Brain pericyte (primary cell): ENCODE data around the gene RAD1.
"Not testable (repeated sequence)": the region's sequence is repeated elsewhere in the genome, so short reads cannot be mapped to it uniquely, and the experiment has no call there.

Experiments
- DNase-seq: peaks from one replicate; pipeline ENCODE4 v3.0.0-alpha.2; 2012; ENCODE audit warnings: low read depth, low spot score

Gene RAD1, protein sequence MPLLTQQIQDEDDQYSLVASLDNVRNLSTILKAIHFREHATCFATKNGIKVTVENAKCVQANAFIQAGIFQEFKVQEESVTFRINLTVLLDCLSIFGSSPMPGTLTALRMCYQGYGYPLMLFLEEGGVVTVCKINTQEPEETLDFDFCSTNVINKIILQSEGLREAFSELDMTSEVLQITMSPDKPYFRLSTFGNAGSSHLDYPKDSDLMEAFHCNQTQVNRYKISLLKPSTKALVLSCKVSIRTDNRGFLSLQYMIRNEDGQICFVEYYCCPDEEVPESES

DNA sequence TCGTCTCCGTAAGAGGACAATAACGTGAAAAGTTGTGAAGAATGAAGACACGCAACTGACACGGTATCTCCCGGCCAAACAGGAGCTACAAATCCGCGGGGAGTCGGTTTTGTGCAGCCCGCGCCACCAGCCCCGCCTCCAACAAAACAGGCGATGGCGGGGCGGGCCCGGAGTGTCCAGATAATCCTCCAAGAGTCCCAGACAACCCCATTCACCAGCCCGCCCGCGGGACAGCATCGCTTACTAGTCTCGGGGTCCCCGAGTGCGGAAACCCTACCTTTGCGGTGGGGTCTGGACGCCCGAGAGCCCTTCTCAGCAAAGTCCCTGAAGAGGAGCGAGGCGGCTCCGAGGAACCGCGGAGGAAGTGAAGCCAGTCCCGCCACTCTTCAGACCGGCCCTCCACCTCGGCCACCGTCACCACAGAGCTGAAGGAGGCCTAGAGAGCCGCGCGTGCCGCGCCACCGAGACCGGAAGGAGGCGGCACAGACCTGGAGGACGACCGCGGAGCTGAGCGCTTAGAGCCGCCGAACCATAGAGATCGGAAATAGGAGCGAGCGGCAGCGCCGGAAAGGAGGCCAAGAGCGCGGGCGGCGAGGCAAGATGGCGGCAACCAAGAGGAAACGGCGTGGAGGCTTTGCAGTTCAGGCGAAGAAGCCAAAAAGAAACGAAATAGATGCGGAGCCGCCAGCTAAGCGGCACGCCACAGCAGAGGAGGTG, at the start of gene RAD1, which contains the start of gene BRIX1:
RAD1 (minus strand) TSS at position 366 of the 717 bp plus-strand sequence. CDS start 612 bp downstream, outside the sequence.
BRIX1 (plus strand) TSS at position 573 of the 717 bp plus-strand sequence; CDS start at position 601, 28 bp downstream.
- peak; percentile 91 for DNase-seq

DNA sequence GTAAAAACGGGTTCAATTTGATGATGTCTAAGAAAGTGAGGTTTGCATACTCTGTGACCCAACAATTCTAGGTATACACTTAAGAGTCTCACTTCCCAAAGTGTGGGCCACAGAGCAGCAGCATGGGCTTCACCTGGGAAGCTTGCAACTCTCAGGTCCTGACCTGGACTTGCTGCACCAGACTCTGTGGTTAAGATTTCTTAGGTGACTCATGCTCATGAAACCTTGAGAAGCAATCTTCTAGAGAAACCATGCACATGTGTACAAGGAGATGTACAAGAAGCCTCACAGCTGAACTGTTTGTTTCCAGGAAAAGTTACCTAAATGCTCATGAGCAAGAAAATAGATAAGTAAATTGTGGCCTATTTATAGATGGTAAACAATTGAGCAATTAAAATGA, 44.0 kb upstream of the RAD1 start:
- no peak for DNase-seq

DNA sequence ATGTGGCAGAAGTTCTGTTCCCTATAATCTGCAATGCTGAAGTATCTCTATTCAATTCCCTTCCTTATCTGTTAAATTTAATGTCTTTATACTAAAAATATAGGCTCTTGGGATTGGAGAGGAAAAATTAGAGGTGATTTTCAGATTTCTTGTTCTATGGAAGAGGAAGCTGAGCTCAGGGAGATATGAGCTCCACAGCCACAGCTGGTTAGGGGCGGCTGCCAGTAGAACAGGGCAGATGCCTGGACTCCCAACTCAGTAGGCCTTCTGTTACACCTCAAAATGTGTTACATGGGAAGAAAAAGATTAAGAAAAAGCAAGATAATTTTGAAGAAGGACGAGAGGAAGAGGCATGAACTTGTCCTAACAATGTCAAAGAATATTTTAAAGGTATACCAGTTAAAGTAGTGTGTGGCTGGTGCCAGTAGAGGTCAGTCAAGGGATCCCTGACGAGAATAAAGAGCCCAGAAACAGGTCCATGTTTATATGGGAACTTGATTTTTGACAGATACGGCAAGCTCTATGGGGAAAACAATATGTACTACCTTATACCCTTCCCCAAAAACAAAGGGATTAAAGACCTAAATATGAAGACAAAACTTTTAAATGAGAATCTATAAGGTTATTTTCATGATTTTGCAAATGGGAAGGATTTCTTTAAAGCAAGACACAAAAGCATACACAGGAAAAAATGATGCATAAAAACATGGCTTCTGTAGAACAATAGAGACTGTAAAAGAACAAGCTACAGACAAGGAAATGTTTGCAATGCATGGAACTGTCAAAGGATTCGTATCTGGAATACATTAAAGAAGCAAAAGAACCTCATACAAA, 42.8 kb upstream of the RAD1 start:
- DNase-seq: no peak

DNA sequence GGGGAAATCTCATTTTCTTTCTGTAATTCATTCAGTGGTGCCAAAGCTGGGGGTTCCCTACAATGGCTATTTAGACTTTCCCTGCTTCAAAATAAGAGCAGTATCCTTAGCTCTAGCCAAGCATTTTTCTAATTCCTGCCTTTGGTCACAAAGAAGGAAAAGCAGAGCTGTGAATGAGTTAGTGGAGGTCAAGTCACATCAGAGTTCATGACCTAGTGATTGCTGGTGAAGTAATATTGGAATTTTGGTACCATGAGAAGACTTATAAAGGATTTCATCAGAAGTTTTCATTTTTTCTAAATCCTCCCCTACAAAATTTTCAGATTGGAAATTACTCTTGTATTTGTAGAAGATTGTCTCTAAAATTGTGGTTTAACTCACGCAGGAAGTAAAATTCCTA, 42.0 kb upstream of the RAD1 start:
- no peak for DNase-seq

DNA sequence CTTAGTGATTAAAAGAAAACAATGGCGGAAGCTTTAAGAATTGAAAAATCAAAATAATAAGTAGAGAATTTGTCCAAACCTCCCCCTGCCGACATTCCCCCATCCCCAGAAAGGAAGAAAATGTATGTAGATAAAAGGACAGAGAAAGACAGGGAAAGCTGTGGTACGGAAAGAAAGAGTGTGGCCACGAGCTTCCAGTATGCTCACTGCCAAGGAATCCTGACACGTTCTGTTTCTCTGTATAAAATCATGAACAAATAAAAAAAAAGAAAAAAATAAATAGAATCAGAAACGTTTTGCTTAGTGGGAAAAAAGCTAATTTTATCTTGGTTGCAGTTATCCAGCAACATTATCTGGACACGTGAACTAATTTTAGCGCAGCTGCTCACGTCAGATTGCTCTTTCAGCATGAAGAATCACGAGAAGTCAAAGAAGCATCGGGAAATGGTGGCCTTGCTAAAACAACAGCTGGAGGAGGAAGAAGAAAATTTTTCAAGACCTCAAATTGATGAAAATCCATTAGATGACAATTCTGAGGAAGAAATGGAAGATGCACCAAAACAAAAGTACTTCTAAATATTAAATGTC, 29.2 kb upstream of the RAD1 start:
- no peak for DNase-seq

DNA sequence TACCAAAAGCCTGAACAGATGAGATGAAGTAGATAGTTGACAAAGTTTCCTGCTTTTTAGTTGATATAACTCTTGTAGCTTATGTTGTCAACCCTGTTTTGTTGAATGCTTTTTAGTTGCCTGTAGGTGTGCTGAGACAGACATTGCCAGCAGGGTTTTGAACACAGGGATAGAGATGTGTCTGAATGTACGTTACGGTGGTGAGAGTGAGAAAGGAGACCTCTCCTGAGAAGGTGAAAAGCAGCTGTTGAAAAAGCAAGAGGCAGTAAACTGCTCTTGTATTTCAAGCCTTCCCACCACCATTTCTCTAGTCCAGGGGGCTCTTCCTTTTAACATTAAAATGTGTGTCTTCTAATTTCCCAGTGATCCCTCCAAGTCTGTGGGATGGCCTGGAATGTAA, 28.7 kb upstream of the RAD1 start:
- DNase-seq: no peak

DNA sequence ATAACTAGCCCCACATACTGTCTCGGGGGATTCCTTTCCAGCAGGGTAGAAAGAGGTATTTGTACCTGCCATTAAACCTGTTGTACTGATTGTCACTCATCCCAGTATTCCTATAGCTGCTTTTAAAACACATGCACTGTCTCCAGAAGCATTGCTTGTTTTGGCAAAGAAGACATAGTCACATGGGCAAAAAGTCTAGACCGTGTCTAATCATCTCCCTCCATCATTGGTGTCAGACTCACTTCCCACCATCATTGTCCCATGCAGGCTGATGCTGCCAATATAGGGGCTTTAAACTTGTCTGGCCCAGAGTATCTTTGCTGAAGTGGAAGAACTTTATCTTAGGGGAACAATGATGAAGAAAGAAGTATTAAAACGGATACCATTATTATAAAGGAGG, 26.6 kb upstream of the RAD1 start:
- DNase-seq: no peak

DNA sequence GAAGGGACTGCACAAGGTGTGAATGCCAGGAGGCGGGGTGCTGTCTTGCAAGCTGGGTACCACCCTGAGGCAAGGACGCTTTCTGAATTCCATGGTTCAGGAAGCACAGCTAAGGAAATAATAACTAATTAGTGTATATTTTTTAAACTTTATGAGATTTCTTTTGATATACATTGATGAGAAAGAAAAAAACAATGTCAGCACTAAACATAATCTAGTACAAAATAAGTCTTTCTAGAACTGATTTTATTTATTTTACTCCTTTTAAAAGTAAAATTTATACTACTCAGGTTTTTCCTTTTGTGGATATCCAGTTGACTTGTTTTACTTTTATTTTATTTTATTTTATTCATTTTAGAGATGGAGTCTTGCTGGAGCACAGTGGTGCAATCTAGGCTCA, 17.6 kb upstream of the RAD1 start:
- no peak for DNase-seq

DNA sequence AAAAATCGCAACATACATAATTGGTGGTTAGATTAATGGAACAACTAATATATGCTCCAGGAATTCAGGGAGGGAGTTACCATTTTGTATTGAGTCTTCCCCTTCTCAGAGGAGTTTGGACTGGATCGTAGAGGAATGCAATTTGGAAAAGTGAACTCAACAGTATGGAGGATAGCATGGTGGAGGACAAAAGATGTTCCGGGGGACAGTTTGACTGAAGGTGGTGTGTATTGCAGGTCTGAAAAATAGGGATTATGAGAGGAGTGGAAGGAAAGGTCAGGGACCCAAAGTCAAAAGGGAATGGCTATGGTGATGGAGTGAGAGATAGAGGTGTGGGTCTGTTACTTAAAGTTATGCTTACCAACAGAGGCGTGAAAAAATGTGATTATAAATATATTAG, 15.6 kb upstream of the RAD1 start:
- no peak for DNase-seq

DNA sequence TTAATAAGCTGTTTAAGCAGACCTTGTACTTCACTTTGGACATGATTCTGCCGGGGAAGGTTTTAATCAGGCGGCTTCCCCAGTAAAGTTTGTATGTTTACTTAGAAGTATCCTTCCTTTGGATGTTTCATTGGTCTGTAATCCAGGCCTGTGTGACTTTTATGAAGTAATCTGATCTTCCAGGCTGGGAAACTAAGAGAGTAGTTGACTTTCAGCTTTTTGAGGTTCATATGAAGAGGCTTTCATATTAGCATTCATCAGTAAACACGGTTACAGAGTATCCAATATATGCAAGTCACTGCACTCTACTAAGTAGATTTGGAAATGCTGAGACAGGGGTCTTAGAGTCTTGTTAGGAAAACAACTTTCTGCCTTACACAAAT, 15.1 kb upstream of the RAD1 start:
- DNase-seq: peak; percentile 12

DNA sequence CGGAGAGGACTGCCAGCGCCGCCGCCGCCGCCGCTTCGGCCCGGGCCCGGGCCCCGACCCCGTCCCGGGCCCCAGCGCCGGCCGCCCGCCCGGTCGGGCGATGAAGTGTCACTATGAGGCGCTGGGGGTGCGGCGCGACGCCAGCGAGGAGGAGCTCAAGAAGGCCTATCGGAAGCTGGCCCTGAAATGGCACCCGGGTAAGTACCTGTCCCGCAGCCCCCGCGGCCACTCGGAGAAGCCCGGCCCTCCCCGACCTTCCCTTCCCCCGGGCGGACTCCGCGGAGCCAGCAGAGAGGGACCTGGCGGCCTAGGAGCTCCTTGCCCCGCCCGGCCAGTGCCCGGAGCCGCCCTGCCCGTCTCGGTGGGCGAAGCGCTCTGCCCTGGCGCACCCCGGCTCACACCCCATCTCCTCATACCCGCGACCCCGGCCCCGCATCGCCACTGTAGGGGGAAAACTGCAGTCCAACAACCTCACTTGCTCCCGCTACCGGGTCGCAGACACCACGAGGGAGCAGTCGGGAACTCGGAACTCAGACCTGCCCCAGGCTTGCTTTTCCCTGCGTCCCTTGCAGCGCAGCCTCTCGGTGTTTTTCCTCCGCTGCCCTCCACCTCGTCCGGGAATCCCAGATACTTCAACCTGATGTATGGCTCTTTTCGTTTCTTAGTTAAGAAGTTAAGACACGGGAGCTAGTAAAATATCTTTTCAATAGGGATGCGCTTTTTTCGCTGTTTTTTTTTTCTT, 14.6 kb upstream of the RAD1 start:
- DNase-seq: no peak

DNA sequence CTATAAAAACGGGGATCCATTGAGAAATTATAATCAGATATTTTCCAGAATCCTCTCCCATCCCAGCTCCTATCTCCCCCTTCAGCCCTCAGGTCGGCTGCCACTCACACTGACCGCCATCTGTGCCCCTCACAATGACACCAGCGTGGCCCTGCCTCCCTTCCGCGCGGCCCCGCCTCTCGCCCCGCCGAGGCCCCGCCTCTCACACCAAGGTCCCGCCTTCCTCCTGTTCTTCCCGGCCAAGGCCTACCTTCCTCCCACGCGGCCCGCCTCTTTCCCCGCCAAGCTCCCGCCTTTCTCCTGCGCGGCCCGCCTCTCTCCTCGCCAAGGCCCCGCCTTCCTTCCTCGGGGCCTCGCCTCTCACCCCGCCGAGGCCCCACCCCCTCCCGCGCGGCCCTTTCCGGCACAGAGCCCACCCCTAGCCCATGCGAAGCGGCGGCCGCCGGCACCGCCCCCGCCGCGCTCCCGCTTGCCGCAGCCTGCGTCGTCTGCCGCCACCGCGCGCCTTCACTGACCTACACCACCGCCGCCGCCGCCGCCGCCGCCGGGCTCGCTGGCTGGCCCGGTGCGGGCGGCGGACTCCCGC, 13.9 kb upstream of the RAD1 start, which contains the start of gene DNAJC21:
DNAJC21 (plus strand) TSS at position 426 of the 586 bp plus-strand sequence. CDS start 261 bp downstream, outside the sequence.
- peak; percentile 88 for DNase-seq

DNA sequence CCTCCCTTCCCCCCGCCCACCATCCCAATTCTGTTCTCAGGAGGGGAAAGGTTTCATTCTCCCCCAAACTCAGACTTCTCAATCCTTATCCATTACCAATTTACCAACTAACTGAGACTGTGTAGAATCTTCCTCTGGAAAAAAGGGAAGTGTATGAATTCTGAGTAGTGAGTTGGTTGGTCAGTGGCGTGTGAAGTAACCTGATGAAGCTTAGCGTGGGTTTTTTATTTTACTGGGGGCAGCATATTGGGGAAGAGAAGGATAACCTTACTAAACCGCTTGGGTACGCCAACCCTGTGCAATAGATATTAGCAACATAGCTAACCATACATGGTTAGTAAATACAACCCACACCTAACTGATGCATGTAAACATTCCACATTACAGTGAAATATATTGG, 13.0 kb upstream of the RAD1 start:
- DNase-seq: no peak

DNA sequence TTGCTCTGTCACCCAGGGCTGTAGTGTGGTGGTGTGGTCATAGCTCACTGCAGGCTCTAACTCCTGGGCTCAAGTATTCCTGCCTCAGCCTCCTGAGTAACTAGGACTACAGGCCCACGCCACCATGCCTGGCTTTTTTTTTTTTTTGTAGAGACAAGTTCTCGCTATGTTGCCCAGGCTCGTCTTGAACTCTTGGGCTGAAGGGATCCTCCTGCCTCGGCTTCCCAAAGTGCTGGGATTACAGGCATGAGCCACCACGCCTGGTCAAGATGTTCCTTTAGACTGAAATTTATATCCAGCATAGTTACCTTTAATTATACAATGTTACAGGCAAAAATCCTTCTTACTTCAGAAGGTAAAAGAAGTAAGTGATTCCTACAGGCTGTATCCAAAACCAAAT, 12.5 kb upstream of the RAD1 start:
- no peak for DNase-seq

DNA sequence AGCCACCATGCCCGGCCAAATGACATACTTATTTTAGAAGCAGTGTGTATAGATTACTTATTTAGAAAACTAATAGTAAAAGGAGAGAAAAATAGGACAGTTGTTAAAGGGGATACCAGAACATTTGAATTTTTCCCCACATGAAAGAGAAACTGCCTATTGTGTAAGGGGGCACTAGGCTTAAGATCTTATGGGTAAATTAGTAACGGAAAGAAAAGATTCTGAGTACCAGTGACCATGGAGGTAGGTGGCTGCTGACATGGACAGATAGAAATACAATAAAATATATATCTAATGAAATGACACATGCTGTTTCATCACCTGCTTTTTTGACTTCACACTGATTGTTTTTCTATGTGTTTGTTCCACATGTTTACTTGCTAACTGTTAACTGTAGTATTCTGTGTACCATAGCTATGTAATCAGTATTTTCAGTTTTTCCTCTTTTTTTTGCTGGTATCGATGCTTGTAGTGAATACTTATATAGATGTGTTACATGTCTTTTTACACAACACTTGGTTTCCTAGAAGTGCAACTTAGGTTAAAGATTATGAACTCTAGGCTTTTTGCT, 11.1 kb upstream of the RAD1 start:
- no peak for DNase-seq

DNA sequence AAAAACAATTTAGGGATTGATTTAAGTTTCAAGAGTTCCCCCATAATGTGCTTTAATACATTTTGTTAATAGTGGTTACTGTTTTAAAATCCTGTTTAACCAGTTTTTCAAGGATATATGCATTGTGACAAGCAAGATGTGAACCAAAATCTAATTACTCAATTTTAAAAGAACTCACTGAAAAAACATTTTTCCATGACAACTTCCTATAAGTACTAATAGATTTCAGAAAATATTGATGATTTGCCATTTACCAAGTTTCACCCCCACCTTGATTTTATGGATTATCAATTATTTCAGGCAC, 9.1 kb upstream of the RAD1 start:
- no peak for DNase-seq

DNA sequence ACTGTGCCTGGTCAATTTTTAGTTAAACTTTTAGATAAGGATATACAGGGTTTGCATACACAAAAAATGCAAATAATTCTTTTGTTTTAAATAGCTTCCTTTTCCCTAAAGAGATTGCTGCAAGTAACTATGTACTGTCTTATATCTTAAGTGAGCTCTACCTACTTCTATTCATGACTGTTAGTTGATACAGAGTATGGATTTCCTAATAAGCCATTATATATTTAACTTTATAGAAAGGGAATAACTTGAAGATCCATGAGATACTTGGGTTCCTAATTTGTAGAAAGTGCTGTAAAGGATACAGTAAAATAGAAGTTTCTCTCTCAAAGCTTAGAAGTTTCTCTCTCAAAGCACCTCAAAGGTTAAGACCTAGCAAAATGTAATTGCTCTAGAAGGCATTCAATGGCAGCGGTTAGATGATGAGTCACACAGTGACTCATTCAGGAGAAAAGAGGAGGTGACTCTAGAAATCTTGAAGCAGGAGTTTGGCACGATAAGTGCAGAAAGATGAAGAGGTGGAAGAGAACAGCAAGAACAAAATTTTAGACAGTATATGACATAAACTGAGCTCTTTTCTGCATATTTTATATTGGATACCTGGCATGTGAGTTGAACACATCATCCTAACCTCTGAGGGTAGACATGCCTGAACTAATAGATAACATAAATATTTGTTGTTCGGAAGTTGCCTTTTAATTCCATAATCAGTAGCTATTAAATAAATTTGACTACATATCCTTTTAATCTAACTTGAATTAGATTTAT, 8.6 kb upstream of the RAD1 start:
- DNase-seq: peak; percentile 32

DNA sequence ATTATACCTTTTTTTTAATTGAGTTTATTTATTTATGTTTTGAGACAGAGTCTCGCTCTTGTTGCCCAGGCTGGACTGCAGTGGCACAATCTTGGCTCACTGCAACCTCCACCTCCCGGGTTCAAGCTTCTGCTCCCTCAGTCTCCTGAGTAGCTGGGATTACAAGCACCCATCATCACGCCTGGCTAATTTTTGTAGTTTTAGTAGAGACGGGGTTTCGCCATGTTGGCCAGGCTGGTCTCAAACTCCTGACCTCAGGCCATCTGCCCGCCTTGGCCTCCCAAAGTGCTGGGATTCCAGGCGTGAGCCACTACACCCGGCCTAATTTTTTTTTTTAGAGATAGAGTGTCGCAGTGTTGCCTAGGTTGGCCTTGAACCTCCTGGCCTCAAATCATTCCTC, 8.0 kb upstream of the RAD1 start:
- not testable (repeated sequence) for DNase-seq

DNA sequence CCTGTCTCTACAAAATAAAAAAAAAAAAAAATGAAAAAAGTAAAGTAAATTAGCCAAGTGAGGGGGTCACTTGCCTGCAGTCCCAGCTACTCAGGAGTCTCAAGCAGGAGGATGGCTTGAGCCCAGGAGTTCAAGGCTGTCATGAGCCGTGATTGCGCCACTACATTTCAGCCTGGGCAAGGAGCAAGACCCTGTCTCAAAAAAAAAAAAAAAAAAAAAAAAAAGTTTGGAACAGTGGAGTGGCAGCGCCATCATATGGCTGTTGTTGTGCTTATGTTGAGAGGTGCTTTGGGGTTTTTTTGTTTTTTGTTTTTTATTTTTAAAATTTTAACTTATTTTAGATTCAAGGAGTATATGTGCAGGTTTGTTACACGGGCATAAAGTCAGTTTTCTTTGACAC, 3.8 kb upstream of the RAD1 start:
- no peak for DNase-seq

DNA sequence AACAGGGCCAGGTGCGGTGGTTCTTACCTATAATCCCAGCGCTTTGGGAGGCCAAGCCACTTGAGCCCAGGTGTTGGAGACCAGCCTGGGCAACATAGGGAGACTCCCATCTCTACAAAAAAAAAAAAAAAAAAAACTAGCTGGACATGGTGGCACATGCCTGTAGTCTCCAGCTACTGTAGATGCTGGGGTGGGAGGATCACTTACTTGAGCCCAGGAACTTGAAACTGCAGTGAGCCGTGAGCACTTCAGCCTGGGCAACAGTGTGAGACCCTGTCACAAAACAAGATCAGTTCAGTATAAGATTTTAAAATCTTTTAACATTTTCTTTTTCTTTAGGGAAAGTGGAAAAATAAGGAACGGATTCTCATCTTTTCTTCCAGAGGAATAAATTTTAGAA, 2.7 kb upstream of the RAD1 start:
- no peak for DNase-seq
